ENCODE measurements around the gene NOVA2. TPM values are rescaled to one million over a fixed set of nuclear protein-coding genes. Genes with fewer than 3 reads are reported as not detected.

The NOVA2 gene
- polyA plus RNA-seq, 3 donors, result not detected

DNA sequence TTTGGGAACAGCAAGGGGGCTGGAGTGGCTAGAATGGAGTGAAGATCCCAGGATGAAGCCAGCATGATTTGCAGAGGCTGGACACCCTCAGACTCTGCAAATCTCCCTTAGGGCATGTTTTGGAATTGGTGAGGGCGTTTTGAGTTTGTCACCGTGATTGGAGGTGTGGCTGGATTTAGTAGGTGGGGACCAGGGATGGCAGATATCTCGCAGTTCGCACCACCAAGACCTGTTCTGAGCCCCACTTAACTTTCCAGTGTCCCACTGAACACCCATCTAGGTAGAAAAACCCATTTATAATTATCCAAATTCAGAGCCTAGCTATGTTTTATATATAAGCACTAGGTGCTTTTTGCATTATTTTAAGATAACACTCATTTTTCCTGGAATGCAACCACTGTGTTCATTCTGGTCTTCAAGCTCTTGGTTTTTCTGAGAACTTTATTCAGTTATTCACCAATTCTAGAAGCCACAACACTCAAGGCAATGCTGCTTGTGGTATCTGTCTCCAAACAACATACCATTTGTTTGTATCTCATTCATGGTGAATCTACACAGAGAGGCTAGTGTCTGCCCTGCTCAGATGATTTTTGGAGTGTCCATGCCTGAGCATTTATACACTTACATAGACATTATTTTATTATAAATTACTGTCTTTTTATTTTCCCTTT, 56.1 kb downstream of the NOVA2 start:
- TF ChIP-seq, protein P1, sequence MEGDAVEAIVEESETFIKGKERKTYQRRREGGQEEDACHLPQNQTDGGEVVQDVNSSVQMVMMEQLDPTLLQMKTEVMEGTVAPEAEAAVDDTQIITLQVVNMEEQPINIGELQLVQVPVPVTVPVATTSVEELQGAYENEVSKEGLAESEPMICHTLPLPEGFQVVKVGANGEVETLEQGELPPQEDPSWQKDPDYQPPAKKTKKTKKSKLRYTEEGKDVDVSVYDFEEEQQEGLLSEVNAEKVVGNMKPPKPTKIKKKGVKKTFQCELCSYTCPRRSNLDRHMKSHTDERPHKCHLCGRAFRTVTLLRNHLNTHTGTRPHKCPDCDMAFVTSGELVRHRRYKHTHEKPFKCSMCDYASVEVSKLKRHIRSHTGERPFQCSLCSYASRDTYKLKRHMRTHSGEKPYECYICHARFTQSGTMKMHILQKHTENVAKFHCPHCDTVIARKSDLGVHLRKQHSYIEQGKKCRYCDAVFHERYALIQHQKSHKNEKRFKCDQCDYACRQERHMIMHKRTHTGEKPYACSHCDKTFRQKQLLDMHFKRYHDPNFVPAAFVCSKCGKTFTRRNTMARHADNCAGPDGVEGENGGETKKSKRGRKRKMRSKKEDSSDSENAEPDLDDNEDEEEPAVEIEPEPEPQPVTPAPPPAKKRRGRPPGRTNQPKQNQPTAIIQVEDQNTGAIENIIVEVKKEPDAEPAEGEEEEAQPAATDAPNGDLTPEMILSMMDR (IDR thresholded peaks at IDR 0.05), result no peak

DNA sequence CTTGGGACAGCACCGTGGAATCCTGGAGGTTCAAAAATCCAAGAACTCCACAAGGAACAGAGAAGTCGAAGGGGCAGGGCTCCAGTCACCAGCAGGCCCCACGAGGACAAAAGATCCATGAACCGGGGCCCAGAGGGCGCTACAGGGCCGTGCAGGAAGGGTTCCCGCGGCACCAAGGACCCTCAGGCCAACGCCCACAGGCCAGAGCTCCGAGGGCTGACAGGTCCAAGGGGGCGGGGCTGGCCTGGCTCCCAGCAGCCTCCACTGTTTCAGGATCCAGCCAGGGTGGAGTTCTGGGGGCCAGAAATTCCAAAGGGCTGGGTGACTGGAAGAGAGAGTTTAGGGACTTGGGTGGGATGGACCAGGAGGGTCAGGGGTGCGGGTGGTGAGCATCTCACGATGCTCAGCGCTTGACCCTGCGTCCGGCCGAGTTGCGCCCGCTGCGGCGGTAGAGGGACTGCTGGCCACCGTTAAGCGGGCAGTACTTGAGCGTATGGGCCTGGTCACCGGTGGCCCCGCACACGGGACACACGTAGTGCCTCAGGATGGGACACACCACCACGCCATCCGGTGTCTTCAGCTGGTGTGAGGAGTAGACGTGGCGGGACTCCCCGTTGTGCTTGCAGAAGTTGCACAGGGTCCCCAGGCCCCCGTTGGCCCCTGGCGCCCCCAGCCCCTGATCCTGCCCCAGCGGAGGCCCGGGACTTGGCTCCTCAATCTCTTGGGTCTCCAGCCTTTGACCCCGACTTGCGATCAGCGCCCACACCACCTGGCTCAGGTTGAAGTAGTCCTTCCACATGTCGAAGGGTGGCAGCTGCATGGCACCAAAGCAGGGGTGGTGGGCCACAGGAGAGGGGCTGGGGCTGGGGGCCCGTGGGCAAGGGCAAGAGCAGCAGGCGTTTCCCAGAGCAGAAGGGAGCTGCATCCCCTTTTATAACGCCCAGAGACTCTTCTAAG, 59.5 kb downstream of the NOVA2 start, which contains the start of gene NANOS2:
Gene NANOS2, minus strand, starts transcription at position 905 of the 957 bp plus-strand sequence. Its CDS starts 85 bp downstream, at position 820.
- H3K4me3 ChIP-seq (replicated peaks in 1 of 3; ENCODE audit: low read depth in 2 of 3, low read length in 3 of 3), result no peak within 1 kb of the TSS
- H3K9me3 ChIP-seq (replicated peaks in 1 of 2; ENCODE audit: control insufficient read depth in 1 of 2, insufficient read depth in 1 of 2, low read length in 2 of 2), result no peaks in the 10 kb centered on the region
- intact Hi-C loops (cut with micrococcal nuclease), result no loop called here
- no peaks in the 10 kb centered on the region for H3K9me3 Mint-ChIP-seq
- no peaks in the 10 kb centered on the region for H3K4me1 ChIP-seq (ENCODE audit: control insufficient read depth in 1 of 2, insufficient read depth in 2 of 2, low read length in 2 of 2)
- no peaks in the 10 kb centered on the region for H3K36me3 Mint-ChIP-seq
- no peaks in the 10 kb centered on the region for H3K79me2 ChIP-seq (ENCODE audit: insufficient read depth, low read length)
- WGBS (ENCODE audit: insufficient coverage), result 66% methylated on average over 39 of the region's 44 CpGs
- H3K36me3 ChIP-seq (replicated peaks in 1 of 2; ENCODE audit: control insufficient read depth in 1 of 2, insufficient read depth in 2 of 2, low read length in 2 of 2), result no peaks in the 10 kb centered on the region
- no peak for DNase-seq
- H3K27me3 Mint-ChIP-seq (ENCODE audit: low read depth in 3 of 3), result peaks cover 27 to 55% (median 39%) of the 10 kb centered on the region in 3 donors
- no peak within 1 kb of the TSS for H3K9ac ChIP-seq (ENCODE audit: insufficient read depth, low read length, poor library complexity, severe bottlenecking)
- peak within 1 kb of the TSS in 1 of 2 donors; percentile 36 for H3K4me3 Mint-ChIP-seq
- H4K20me1 ChIP-seq (ENCODE audit: insufficient read depth, low read length), result no peaks in the 10 kb centered on the region
- H3K27ac ChIP-seq (ENCODE audit: low read depth in 1 of 2, low read length in 2 of 2), result no peak within 1 kb of the TSS
- no peak within 1 kb of the TSS for H3K4me2 ChIP-seq (replicated peaks; ENCODE audit: extremely low read depth, low read length, poor library complexity, severe bottlenecking)
- peaks cover 0 to 2% of the 10 kb centered on the region in 2 donors for H3K27me3 ChIP-seq (ENCODE audit: control insufficient read depth in 2 of 2, insufficient read depth in 2 of 2, low read length in 2 of 2)
- TF ChIP-seq, protein P1 (IDR thresholded peaks at IDR 0.05), result no peak
- no peaks in the 10 kb centered on the region for H3K4me1 Mint-ChIP-seq
- H3K27ac Mint-ChIP-seq, result no peak within 1 kb of the TSS
- H2AFZ ChIP-seq (ENCODE audit: insufficient read depth, low read depth, low read length, poor library complexity, severe bottlenecking), result no peak within 1 kb of the TSS

More for the DNA sequence above, 56.1 kb downstream of the NOVA2 start:
- Histone ChIP-seq H3K9me3 (replicated peaks in 1 of 2; ENCODE audit: control insufficient read depth in 1 of 2, insufficient read depth in 1 of 2, low read length in 2 of 2) (no peaks in the 10 kb centered on the region), H3K36me3 (replicated peaks in 1 of 2; ENCODE audit: control insufficient read depth in 1 of 2, insufficient read depth in 2 of 2, low read length in 2 of 2) (no peaks in the 10 kb centered on the region), H2AFZ (ENCODE audit: insufficient read depth, low read depth, low read length, poor library complexity, severe bottlenecking) (no peak overlapping the region), H4K20me1 (ENCODE audit: insufficient read depth, low read length) (no peaks in the 10 kb centered on the region), H3K27me3 (ENCODE audit: control insufficient read depth in 2 of 2, insufficient read depth in 2 of 2, low read length in 2 of 2) (no peaks in the 10 kb centered on the region), H3K27ac (ENCODE audit: low read depth in 1 of 2, low read length in 2 of 2) (no peak overlapping the region), H3K4me3 (replicated peaks in 1 of 3; ENCODE audit: low read depth in 2 of 3, low read length in 3 of 3) (no peak overlapping the region), H3K4me2 (replicated peaks; ENCODE audit: extremely low read depth, low read length, poor library complexity, severe bottlenecking) (no peak overlapping the region), H3K79me2 (ENCODE audit: insufficient read depth, low read length) (no peaks in the 10 kb centered on the region), H3K9ac (ENCODE audit: insufficient read depth, low read length, poor library complexity, severe bottlenecking) (no peak overlapping the region), H3K4me1 (ENCODE audit: control insufficient read depth in 1 of 2, insufficient read depth in 2 of 2, low read length in 2 of 2) (no peaks in the 10 kb centered on the region)
- DNase-seq, result no peak
- intact Hi-C loops (cut with micrococcal nuclease), result no loop called here
- no peaks in the 10 kb centered on the region for H3K36me3 Mint-ChIP-seq
- WGBS (ENCODE audit: insufficient coverage), result no CpG with 5 or more reads among the region's 4 CpGs
- no peaks in the 10 kb centered on the region for H3K4me1 Mint-ChIP-seq
- H3K27ac Mint-ChIP-seq, result no peak overlapping the region
- no peaks in the 10 kb centered on the region for H3K9me3 Mint-ChIP-seq
- no peak overlapping the region for H3K4me3 Mint-ChIP-seq
- H3K27me3 Mint-ChIP-seq (ENCODE audit: low read depth in 3 of 3), result peaks cover 27 to 53% (median 37%) of the 10 kb centered on the region in 3 donors

Data from CD14-positive monocyte (primary cell).